Activated CD4-positive, alpha-beta T cell treated with anti-CD3 and anti-CD28 coated beads, Interleukin-2, amount 10 ng/mL, durations not matched to agents 24 days and 14 days (primary cell): ENCODE measurements around the gene C5orf15. TPM values are rescaled to one million over a fixed set of nuclear protein-coding genes. Genes with fewer than 3 reads are reported as not detected.
A peak's percentile ranks its signal among the peaks of the same experiment; 100 is the strongest.

ENCODE experiments used
- DNase-seq: peaks from one replicate; pipeline ENCODE4 v3.0.0; 2022
- H3K27ac Mint-ChIP-seq: one replicate; pipeline ENCODE4 v1.8.0; 2022; ENCODE audit warnings: mild to moderate bottlenecking, mixed read lengths
- H3K27me3 Mint-ChIP-seq: one replicate; pipeline ENCODE4 v1.8.0; 2022; ENCODE audit warnings: mixed read lengths
- H3K36me3 Mint-ChIP-seq: one replicate; pipeline ENCODE4 v1.8.0; 2022; ENCODE audit warnings: low read depth, mild to moderate bottlenecking, mixed read lengths
- H3K4me1 Mint-ChIP-seq: one replicate; pipeline ENCODE4 v1.8.0; 2021; ENCODE audit warnings: mixed read lengths
- H3K4me3 Mint-ChIP-seq: one replicate; pipeline ENCODE4 v1.8.0; 2022; ENCODE audit warnings: mild to moderate bottlenecking, moderate library complexity, mixed read lengths
- H3K9me3 Mint-ChIP-seq: one replicate; pipeline ENCODE4 v1.8.0; 2021; ENCODE audit warnings: mixed read lengths
- intact Hi-C: fragments of 100-400 bp; cut with micrococcal nuclease; formaldehyde crosslinking; loops from one replicate; pipeline ENCODE4 v1.15.1; 2023
- total RNA-seq: library from RNA; stranded (reverse); gene quantifications from 2 replicates; pipeline ENCODE4 v1.2.3, GENCODE V29; 2022

C5orf15 gene
- total RNA-seq, 1 donor from 2014 or later, result 45.0 TPM

DNA sequence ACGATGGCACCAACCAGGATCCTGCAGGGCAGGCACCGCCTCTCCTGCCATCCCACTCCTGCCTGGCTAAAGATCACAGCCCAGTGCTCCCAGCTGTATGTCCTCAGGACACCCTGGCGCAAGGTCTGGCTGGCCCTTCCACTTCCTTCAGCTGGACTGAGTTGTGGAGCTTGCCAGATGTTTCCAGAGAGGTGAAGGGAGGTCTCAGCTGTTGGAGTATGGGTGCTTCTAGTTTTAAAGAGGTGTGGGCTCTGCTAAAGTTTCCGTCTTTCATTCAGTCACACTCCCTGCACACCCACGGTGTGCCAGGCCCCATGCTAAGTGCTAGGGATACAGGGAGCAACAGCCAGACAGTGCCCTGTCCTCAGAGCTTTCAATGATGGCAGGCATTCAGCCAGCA, 34.1 kb downstream of the C5orf15 start:
- no peaks in the 10 kb centered on the region for H3K9me3 Mint-ChIP-seq
- DNase-seq, result no peak
- H3K4me3 Mint-ChIP-seq, result no peak overlapping the region

DNA sequence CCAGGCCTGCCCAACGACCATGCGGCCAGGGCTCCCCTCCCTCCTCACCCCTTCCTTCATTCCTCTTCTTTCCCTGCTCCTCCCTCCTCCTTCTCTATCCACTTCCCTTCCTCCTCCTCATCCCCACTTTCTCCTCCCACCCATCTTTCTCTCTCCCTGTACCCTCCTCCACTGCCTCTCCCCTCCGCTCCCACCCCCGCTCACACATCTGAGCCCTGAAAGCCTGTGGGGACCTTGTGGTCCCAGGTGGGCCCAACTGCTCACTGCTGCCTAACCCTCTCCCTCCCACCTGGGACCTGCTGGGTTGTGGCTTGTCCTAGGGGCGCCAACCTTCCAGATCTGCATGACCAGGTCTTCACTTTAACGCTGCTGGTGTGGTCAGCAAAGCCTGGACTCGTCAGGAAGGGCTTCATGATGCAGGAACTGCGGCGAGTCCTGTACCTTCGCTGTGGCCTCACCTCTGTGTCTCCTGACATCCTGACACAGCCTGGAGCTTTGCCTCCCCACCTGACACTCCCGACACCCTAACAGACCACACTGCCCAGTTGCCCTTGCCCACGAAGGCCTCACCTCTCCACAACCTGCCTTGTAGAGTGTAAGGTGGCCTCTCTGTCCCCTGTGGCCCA, 34.6 kb downstream of the C5orf15 start:
- no peak for DNase-seq
- Mint-ChIP-seq H3K4me1 (peaks cover 49% of the 10 kb centered on the region), H3K4me3 (no peak overlapping the region), H3K27me3 (no peaks in the 10 kb centered on the region), H3K27ac (peak overlapping the region; percentile 83), H3K9me3 (no peaks in the 10 kb centered on the region), H3K36me3 (no peaks in the 10 kb centered on the region)
- intact Hi-C loops, result no loop called here

More for the DNA sequence above, 34.1 kb downstream of the C5orf15 start:
- Mint-ChIP-seq H3K36me3 (no peaks in the 10 kb centered on the region), H3K27me3 (no peaks in the 10 kb centered on the region), H3K27ac (peak overlapping the region; percentile 83), H3K4me1 (peaks cover 49% of the 10 kb centered on the region)
- intact Hi-C loops, result no loop called here

DNA sequence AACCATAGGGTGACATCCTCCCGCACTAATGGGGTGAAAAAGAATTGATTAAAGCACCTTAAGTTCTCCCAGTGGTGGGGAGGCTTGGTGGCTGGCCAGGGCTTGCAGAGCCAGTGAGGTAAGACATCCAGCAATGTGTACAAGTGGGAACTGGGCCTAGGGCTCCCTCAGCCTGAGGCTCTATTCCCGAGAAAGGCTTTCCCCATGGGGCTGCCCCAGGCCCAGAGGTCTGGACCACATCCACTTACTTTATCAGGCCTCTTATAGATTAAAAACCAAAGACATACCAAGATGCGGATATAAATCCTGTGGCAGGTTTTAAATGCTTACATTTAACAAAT, 35.3 kb downstream of the C5orf15 start:
- Mint-ChIP-seq H3K36me3 (no peaks in the 10 kb centered on the region), H3K27ac (peak overlapping the region; percentile 83), H3K4me3 (no peak overlapping the region), H3K27me3 (no peaks in the 10 kb centered on the region), H3K9me3 (no peaks in the 10 kb centered on the region), H3K4me1 (peaks cover 52% of the 10 kb centered on the region)
- DNase-seq, result no peak
- intact Hi-C loops, result no loop called here

DNA sequence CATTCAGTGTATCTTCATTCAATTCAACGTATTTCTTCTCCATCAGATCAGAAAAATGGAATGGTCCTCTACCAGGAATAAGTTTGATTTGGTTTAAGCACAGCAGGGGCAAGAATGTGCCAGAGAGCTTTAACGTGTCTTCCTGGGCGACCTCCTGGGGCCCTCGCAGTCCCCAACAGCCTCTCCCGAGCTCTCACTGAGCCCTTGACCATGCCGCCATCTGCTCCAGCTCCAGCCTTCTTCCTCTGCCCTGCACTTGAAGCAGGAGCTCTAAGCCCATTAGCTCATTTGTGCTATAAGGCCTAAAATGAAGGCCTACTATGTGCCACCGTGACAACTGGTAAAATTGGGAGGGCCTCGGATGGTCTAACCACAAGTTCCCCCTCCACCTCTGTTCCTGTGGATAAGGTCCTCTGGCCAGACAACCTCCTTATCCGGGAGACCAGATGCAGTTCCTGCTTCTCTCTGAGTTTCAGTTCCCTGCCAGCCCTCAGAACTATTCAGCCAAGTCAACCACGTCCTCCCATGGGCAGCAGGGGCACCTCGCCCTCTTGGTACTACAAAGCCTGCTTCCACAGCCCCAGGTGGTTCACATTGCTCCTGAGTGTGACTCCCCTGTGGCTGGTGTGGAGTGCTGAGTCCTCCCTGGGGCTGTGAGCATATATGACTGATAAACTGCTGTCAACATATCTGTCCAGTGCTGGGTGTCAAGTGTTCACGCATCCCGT, 35.8 kb downstream of the C5orf15 start:
- intact Hi-C loops, result no loop called here
- Mint-ChIP-seq H3K4me3 (no peak overlapping the region), H3K9me3 (no peaks in the 10 kb centered on the region), H3K27ac (peak overlapping the region; percentile 83), H3K4me1 (peaks cover 50% of the 10 kb centered on the region), H3K27me3 (no peaks in the 10 kb centered on the region), H3K36me3 (no peaks in the 10 kb centered on the region)
- no peak for DNase-seq

DNA sequence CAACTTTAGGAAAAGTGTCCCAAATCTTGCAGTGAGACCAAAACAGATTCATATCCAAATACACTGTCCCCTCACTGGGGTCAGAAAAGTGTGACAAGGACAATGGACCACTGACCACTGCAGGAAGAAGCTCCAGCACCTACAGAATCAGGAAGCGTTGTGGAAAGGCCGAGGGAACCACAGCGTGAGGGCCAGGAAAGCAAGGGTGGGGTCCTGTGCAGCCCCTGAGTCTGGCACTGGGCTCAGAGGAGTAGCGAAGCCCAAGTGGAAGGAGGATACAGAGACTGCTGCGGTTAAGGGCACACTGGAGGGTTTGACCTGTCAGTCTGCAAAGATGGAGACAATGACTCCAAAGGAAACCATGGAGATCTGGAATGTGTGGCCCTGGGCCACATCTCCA, 36.9 kb downstream of the C5orf15 start:
- Mint-ChIP-seq H3K4me1 (peaks cover 54% of the 10 kb centered on the region), H3K27ac (peak overlapping the region; percentile 80)
- intact Hi-C loops, result no loop called here

DNA sequence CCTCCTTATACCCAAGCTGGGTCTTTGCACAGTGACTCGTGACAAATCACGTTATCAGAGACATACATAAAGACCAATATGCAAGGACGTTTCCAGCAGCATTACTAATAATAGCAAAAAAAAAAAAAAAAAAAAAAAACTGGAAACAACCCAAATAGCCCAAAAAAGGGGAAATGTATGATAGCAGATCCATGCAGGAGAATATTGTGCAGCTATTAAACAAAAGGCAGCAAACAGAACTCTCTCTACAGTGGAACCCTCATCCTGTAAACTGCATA, 37.7 kb downstream of the C5orf15 start:
- intact Hi-C loops, result loop anchor here (1.0 kb wide), 3 partner anchors 11 to 56 kb away; no protein-coding TSS in a partner anchor
- H3K9me3 Mint-ChIP-seq, result no peaks in the 10 kb centered on the region
- peak overlapping the region; percentile 74 for H3K4me3 Mint-ChIP-seq
- peaks cover 54% of the 10 kb centered on the region for H3K4me1 Mint-ChIP-seq
- peak overlapping the region; percentile 98 for H3K27ac Mint-ChIP-seq
- H3K36me3 Mint-ChIP-seq, result no peaks in the 10 kb centered on the region
- no peaks in the 10 kb centered on the region for H3K27me3 Mint-ChIP-seq
- DNase-seq, result no peak

More for the DNA sequence above, 36.9 kb downstream of the C5orf15 start:
- no peak for DNase-seq
- no peaks in the 10 kb centered on the region for H3K36me3 Mint-ChIP-seq
- no peaks in the 10 kb centered on the region for H3K9me3 Mint-ChIP-seq
- peak overlapping the region; percentile 65 for H3K4me3 Mint-ChIP-seq
- H3K27me3 Mint-ChIP-seq, result no peaks in the 10 kb centered on the region

DNA sequence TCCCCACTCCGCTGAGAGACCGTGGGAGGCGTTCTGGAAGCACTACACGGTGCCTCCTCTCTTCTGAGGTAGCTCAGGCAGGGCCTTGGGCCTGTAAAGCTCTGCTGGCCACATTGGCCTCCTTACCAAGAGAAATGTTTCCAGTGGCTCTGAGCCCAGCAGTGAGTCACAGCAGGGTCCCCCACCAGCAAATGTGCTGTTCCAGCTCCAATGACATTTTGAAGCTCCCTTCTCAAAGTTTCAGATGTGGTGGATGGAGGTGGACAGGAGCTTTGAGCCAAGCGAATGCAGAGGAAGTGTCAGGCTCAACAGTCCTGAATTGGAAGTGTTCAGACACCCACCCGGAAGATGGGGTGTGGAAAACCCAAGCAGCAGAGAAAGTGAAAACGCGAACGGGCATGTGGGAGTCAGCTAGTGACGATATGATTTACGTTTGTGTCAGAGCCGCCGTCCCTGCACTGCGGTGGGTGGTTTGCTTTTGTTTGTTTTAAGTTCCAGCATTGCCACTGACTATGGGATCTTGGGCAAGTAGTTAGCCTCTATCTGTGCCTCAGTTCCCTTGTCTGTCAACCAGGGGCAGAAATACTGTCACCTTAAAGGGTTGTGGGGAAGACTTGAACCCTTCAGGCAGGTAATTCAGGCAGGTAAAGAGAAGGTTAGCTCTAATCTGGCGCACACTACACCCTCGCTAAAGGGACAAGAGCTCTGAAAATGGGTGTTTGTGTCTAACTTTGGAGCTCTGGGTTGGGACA, 38.2 kb downstream of the C5orf15 start:
- Mint-ChIP-seq H3K36me3 (no peaks in the 10 kb centered on the region), H3K9me3 (no peaks in the 10 kb centered on the region), H3K4me1 (peaks cover 56% of the 10 kb centered on the region)

DNA sequence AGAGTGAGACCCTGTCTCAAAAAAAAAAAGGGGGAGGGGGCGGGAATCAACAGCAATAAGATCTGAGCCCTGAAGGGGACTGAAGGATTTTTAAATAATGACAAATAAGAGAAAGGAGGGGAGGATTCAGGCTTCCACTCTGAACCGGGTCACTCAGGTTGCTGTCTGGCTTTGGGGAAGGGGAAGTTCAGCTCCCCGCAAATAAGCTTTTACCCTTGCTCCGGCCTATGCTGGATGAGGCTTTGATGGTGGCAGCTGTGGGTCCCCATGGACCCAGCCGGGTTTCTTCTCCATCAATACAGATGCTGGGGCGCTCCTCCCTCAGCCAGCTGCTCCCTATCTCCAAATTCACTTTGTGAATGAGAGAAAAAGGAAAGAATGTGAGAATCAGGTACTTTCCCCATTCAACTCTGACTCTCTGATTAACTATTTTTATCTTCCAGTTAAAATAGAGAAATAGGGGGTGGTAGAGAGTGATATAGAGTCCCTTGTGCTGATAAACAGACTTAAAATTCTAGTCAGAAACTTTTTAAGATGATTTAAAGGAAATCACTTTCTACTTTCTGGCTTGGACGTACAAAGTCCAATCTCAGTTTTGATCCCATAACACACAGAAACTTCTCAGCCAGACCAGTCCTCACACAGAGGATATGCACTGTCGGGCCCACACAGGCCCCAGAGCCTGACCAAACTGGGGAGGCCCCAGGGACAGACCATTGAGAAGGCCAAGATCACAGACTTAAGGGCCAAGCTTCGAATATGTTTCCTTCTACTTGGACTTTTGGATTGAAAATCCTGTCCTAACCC, 39.6 kb downstream of the C5orf15 start:
- no peaks in the 10 kb centered on the region for H3K27me3 Mint-ChIP-seq
- H3K9me3 Mint-ChIP-seq, result no peaks in the 10 kb centered on the region
- H3K27ac Mint-ChIP-seq, result peak overlapping the region; percentile 98
- peak overlapping the region; percentile 69 for H3K4me3 Mint-ChIP-seq
- DNase-seq, result no peak
- no peaks in the 10 kb centered on the region for H3K36me3 Mint-ChIP-seq
- peaks cover 55% of the 10 kb centered on the region for H3K4me1 Mint-ChIP-seq
- intact Hi-C loops, result no loop called here

More for the DNA sequence above, 38.2 kb downstream of the C5orf15 start:
- Mint-ChIP-seq H3K27ac (peak overlapping the region; percentile 98), H3K27me3 (no peaks in the 10 kb centered on the region), H3K4me3 (peak overlapping the region; percentile 74)
- intact Hi-C loops, result loop anchor here (1.0 kb wide), 3 partner anchors 11 to 56 kb away; no protein-coding TSS in a partner anchor
- peak; percentile 88 for DNase-seq

DNA sequence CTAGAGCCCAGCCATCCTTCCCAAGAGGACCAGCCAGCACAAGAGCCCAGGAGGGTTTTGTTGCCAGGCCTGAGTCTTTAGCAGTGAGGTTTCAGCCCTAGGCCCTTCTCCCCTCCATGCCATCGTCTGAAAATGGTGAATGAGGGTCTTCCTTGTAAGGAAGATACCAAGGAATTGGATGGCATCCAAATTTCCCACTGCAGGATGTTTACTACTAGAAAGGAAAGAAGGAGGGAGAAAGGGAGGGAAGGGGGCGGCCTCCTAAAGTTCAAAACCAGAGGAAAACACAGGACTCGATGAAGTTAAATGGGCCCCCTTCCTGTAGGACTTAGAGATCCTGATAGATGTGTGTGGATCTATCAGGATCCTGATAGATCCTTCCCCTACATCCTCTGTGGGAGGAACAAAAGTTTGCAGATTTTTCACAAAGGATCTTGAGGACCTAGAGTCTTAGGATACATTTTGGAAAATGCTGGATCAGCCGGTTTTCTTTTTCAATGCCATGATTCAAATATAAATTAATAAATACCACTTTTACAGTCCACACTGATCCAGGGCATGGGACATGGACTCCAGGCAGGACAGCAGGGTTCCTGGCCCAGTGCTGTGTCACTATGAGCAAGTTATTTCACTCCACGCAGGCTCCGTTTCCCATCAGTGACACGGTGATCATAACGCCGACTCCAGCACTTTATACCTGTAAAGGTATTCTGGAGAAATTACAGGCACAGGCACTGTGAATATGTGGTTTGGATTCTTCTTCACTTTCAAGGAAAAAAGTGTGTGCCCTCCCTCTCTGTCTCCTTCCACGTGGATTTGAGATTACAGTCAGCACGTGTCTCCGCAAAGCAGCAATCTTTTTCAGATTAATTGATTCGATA, 40.9 kb downstream of the C5orf15 start:
- Mint-ChIP-seq H3K4me3 (no peak overlapping the region), H3K36me3 (no peaks in the 10 kb centered on the region), H3K9me3 (no peaks in the 10 kb centered on the region), H3K27me3 (no peaks in the 10 kb centered on the region), H3K27ac (peak overlapping the region; percentile 98), H3K4me1 (peaks cover 47% of the 10 kb centered on the region)
- intact Hi-C loops, result no loop called here
- no peak for DNase-seq

DNA sequence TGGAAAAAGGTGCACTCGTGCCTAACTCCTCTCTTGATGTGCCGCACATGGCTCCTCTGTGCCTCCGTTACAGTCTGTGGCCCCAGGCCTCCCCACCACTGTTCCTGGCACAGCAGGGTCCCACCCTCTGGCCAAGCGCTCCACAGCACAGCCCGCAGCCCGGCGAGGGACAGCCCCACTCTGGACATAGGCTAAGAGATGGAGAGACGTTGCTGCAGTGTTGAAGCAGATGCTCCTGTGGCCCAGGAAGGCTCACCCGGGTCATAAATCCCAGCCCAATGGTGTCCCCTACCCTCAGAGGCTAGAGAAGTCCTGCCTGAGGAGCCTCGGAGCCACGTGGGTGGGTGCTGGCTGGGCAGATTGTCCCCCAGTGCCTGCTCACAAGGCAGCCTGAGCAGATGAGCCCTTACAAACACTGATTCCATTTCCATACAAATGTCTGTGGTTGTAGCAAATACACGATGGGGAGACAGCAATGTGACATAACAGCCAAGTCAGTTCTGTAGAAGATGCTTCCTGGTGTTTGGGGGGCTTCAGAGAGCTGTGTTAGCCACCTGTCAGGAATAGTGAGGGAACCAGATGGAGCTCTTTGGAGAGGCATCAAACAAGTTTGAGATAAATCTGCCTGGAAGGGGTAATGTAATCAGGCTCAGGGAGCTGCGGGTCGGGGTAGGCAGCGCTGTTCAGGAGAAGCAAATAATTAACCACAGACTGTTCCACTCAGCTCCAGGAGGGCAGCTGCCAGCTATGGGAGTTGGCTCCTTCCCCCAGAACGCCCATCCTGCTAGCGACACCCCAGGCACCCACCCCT, 41.7 kb downstream of the C5orf15 start:
- intact Hi-C loops, result no loop called here
- Mint-ChIP-seq H3K36me3 (no peaks in the 10 kb centered on the region), H3K9me3 (no peaks in the 10 kb centered on the region), H3K4me1 (peaks cover 43% of the 10 kb centered on the region), H3K27me3 (no peaks in the 10 kb centered on the region), H3K27ac (peak overlapping the region; percentile 67), H3K4me3 (no peak overlapping the region)
- no peak for DNase-seq

DNA sequence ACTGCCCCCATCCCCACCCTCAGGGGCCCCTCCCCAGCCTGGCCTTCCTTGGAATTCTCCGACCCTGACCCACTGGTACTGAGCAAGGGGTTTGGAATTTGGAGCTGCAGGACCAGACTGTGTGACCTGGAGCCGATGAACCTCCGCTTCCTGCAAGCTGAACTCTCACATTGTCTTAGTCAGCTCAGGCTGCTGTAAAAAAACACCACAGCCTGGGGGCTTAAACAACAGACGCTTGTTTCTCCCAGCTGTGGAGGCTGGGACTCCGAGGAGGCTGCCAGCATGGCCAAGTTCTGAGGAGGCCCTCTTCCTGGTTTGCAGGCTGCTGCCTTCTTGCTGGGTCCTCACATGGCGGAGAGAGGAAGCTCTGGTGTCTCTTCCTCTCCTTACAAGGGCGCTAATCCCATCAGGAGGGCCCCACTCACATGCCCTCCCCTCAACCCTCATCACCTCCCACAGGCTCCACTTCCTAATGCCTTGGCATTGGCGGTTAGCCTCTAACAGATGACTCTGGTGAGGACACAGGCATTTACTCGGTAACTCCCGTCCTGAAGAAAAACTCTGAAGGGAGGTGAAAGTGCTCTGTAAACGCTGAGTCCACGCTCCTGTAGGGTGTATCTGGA, 42.4 kb downstream of the C5orf15 start:
- Mint-ChIP-seq H3K27me3 (no peaks in the 10 kb centered on the region), H3K9me3 (no peaks in the 10 kb centered on the region), H3K27ac (no peak overlapping the region), H3K4me1 (peaks cover 37% of the 10 kb centered on the region), H3K36me3 (no peaks in the 10 kb centered on the region), H3K4me3 (no peak overlapping the region)
- no peak for DNase-seq
- intact Hi-C loops, result no loop called here

DNA sequence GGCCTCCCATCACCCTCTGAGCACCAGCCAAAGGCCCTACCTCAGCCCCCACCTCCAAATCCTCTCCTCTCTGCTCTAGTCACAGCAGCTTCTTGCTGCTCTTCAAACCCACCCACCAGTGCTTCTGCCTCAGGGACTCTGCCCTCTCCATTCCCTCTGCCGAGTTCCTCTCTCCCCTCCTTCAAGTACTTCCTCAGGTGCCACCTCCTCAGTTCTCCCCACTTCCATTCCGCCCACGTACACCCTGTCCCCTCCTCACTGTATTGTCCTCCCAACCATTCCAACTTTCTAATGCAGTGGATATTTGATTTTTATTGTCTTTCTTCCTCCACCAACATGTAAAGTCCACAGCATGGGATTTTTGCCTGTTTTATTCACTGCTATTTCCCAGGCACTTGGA, 43.2 kb downstream of the C5orf15 start:
- Mint-ChIP-seq H3K9me3 (no peaks in the 10 kb centered on the region), H3K36me3 (no peaks in the 10 kb centered on the region), H3K4me3 (no peak overlapping the region), H3K27ac (peak overlapping the region; percentile 16), H3K4me1 (peaks cover 39% of the 10 kb centered on the region), H3K27me3 (no peaks in the 10 kb centered on the region)
- intact Hi-C loops, result no loop called here
- no peak for DNase-seq
